ENCODE results near the gene MAP2.
"Not testable (repeated sequence)": the region's sequence is repeated elsewhere in the genome, so short reads cannot be mapped to it uniquely, and the experiment has no call there.

The MAP2 gene

GRCh38 chr2:209596262-209596661 lies 172.4 kb downstream of the MAP2 start:
- CTCF ChIA-PET, result no interaction called here

GRCh38 chr2:209598227-209598626 lies 174.4 kb downstream of the MAP2 start:
- CTCF ChIA-PET; DNase-seq (ENCODE audit: extremely low spot score); POLR2A ChIA-PET: not testable (repeated sequence)

More at GRCh38 chr2:209596262-209596661, 172.4 kb downstream of the MAP2 start:
- DNase-seq (ENCODE audit: extremely low spot score), result no peak
- TF ChIP-seq ARNT (IDR thresholded peaks at IDR 0.05) (no peak), ELF4 (IDR thresholded peaks at IDR 0.05) (no peak), PKNOX1 (IDR thresholded peaks at IDR 0.05) (no peak), L3MBTL2 (conservative IDR thresholded peaks at IDR 0.05) (no peak), FOXM1 (IDR thresholded peaks at IDR 0.05; ENCODE audit: borderline replicate concordance) (no peak), NFRKB (IDR thresholded peaks at IDR 0.05) (no peak), TARDBP (IDR thresholded peaks at IDR 0.05) (no peak), BHLHE40 (IDR thresholded peaks at IDR 0.05; ENCODE audit: borderline replicate concordance) (no peak)
- POLR2A ChIA-PET, result no interaction called here

GRCh38 chr2:209600341-209601171 lies 176.7 kb downstream of the MAP2 start:
- TF ChIP-seq ELF4 (IDR thresholded peaks at IDR 0.05) (no peak), HDGF (IDR thresholded peaks at IDR 0.05; ENCODE audit: borderline replicate concordance) (no peak), LEF1 (IDR thresholded peaks at IDR 0.05; ENCODE audit: borderline replicate concordance) (no peak), FOXM1 (IDR thresholded peaks at IDR 0.05; ENCODE audit: borderline replicate concordance) (no peak), CTBP1 (IDR thresholded peaks at IDR 0.05; ENCODE audit: borderline replicate concordance) (no peak), L3MBTL2 (conservative IDR thresholded peaks at IDR 0.05) (no peak), ARNT (IDR thresholded peaks at IDR 0.05) (no peak), NFRKB (IDR thresholded peaks at IDR 0.05) (no peak), FOXA1 (IDR thresholded peaks at IDR 0.05) (no peak), TARDBP (IDR thresholded peaks at IDR 0.05) (no peak), SUZ12 (IDR thresholded peaks at IDR 0.05) (no peak), PKNOX1 (IDR thresholded peaks at IDR 0.05) (no peak), FOXK2 (IDR thresholded peaks at IDR 0.05) (no peak), BHLHE40 (IDR thresholded peaks at IDR 0.05; ENCODE audit: borderline replicate concordance) (no peak), ZNF384 (IDR thresholded peaks at IDR 0.05) (no peak), SP1 (IDR thresholded peaks at IDR 0.05) (no peak)
- ChIA-PET POLR2A (no interaction called here), CTCF (no interaction called here)
- DNase-seq (ENCODE audit: extremely low spot score), result no peak

- no peak for DNase-seq (ENCODE audit: extremely low spot score)
- TF ChIP-seq BHLHE40 (IDR thresholded peaks at IDR 0.05; ENCODE audit: borderline replicate concordance), result no peak
- TF ChIP-seq LEF1 (IDR thresholded peaks at IDR 0.05; ENCODE audit: borderline replicate concordance), result no peak
- TF ChIP-seq SUZ12 (IDR thresholded peaks at IDR 0.05), result no peak
- no peak for TF ChIP-seq L3MBTL2 (conservative IDR thresholded peaks at IDR 0.05)
- TF ChIP-seq FOXA1 (IDR thresholded peaks at IDR 0.05), result no peak
- TF ChIP-seq SP1 (IDR thresholded peaks at IDR 0.05), result no peak
- no peak for TF ChIP-seq ARNT (IDR thresholded peaks at IDR 0.05)
- TF ChIP-seq FOXK2 (IDR thresholded peaks at IDR 0.05), result no peak
- no peak for TF ChIP-seq FOXM1 (IDR thresholded peaks at IDR 0.05; ENCODE audit: borderline replicate concordance)
- ChIA-PET POLR2A (no interaction called here), CTCF (no interaction called here)
These were observed 177.7 kb downstream of the MAP2 start for GRCh38 chr2:209601497-209601896.

GRCh38 chr2:209602259-209602658 lies 178.4 kb downstream of the MAP2 start:
- no peak for DNase-seq (ENCODE audit: extremely low spot score)
- ChIA-PET POLR2A (no interaction called here), CTCF (no interaction called here)
- TF ChIP-seq ZNF384 (IDR thresholded peaks at IDR 0.05) (no peak), L3MBTL2 (conservative IDR thresholded peaks at IDR 0.05) (no peak), LEF1 (IDR thresholded peaks at IDR 0.05; ENCODE audit: borderline replicate concordance) (no peak), NFRKB (IDR thresholded peaks at IDR 0.05) (no peak), HDGF (IDR thresholded peaks at IDR 0.05; ENCODE audit: borderline replicate concordance) (no peak)

- CTCF ChIA-PET, result interaction anchor here (0.6 kb wide), 1 partner anchor 1261 kb away, joined by 3 read pairs; no protein-coding TSS in a partner anchor
- POLR2A ChIA-PET, result no interaction called here
- TF ChIP-seq SUZ12 (IDR thresholded peaks at IDR 0.05) (no peak), L3MBTL2 (conservative IDR thresholded peaks at IDR 0.05) (no peak), FOXK2 (IDR thresholded peaks at IDR 0.05) (no peak), FOXA1 (IDR thresholded peaks at IDR 0.05) (no peak), NFRKB (IDR thresholded peaks at IDR 0.05) (no peak), FOXM1 (IDR thresholded peaks at IDR 0.05; ENCODE audit: borderline replicate concordance) (no peak), CTBP1 (IDR thresholded peaks at IDR 0.05; ENCODE audit: borderline replicate concordance) (no peak), ZNF384 (IDR thresholded peaks at IDR 0.05) (no peak), TARDBP (IDR thresholded peaks at IDR 0.05) (no peak), BHLHE40 (IDR thresholded peaks at IDR 0.05; ENCODE audit: borderline replicate concordance) (no peak), ELF4 (IDR thresholded peaks at IDR 0.05) (no peak), PKNOX1 (IDR thresholded peaks at IDR 0.05) (no peak), LEF1 (IDR thresholded peaks at IDR 0.05; ENCODE audit: borderline replicate concordance) (no peak), ARNT (IDR thresholded peaks at IDR 0.05) (no peak), HDGF (IDR thresholded peaks at IDR 0.05; ENCODE audit: borderline replicate concordance) (no peak), SP1 (IDR thresholded peaks at IDR 0.05) (no peak)
- DNase-seq (ENCODE audit: extremely low spot score), result no peak
These were observed 185.7 kb downstream of the MAP2 start for GRCh38 chr2:209609531-209609930.
